ENCODE measurements around the gene RNU1-2. TPM values are rescaled to one million over a fixed set of nuclear protein-coding genes. Genes with fewer than 3 reads are reported as not detected.
"Not testable (repeated sequence)": the region's sequence is repeated elsewhere in the genome, so short reads cannot be mapped to it uniquely, and the experiment has no call there.

Gene RNU1-2
- total RNA-seq, 4 donors from 2014 or later, result under 0.01 TPM; not detected in 2

DNA sequence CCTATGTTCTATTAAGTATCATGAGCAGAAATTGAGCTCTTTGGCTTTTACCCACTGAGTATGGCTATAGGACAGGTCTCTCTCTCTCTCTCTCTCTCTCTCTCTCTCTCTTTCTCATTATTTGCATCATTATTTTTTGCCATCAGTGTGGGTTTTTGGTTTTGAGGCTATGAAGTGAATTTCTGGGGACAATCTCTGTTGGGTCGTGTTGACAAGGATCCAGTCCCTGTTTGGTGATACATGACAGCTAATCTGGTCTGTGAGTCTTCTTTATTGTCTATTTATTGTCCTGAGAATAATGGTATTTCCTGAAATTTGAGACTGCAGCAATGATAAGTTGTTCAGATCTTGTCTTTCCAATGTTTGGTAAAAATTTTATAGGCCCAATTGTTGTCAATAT lies 1.9 kb downstream of the RNU1-2 start:
- intact Hi-C loops (cut with DNase I); DNase-seq (ENCODE audit: extremely low spot score); H3K9me3 ChIP-seq; H3K27ac ChIP-seq (replicated peaks in 1 of 4); H3K36me3 ChIP-seq; H3K27me3 ChIP-seq; H3K4me3 ChIP-seq: not testable (repeated sequence)
- H3K4me1 ChIP-seq, result peaks cover 3 to 11% (median 9%) of the 10 kb centered on the region in 4 donors
- 54% methylated on average over 1 of the region's 1 CpG for WGBS

DNA sequence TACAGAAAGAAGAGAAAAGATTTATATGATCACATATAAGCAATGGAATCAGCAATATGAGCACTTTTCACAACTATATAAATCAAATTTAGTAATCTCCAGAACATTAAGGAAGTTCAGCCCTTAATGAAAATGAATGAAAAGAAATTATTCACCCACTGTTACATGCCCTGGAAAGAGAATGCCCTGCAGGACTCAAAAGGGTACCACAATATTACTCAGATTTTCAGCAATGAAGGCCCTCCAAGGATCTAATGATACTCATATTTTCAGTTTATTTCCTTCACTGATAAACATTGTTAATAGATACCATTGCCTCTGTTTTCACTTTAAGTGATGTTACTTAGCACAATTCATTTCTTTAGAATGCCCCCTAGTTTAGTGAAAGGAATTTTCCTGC lies 2.5 kb downstream of the RNU1-2 start:
- DNase-seq (ENCODE audit: extremely low spot score); intact Hi-C loops (cut with DNase I): not testable (repeated sequence)
- peak overlapping the region in 1 of 4 donors; percentile 27 for H3K27ac ChIP-seq (replicated peaks in 1 of 4)

GRCh38 chr1:16899020-16899419 lies 3.2 kb downstream of the RNU1-2 start:
- H3K4me1 ChIP-seq, result peaks cover 3 to 25% (median 20%) of the 10 kb centered on the region in 4 donors
- H3K27ac ChIP-seq (replicated peaks in 1 of 4); H3K9me3 ChIP-seq; DNase-seq (ENCODE audit: extremely low spot score); H3K4me3 ChIP-seq; intact Hi-C loops (cut with DNase I); H3K36me3 ChIP-seq; H3K27me3 ChIP-seq: not testable (repeated sequence)
- WGBS, result 80% methylated on average over 2 of the region's 2 CpGs

More for the DNA sequence above, 2.5 kb downstream of the RNU1-2 start:
- peaks cover 3 to 18% (median 16%) of the 10 kb centered on the region in 4 donors for H3K4me1 ChIP-seq
- not testable (repeated sequence) for H3K36me3 ChIP-seq, H3K4me3 ChIP-seq, H3K27me3 ChIP-seq, H3K9me3 ChIP-seq

- TF ChIP-seq POLR2A (IDR thresholded peaks at IDR 0.05; ENCODE audit: low read depth), result no peak
- TF ChIP-seq EP300 (IDR thresholded peaks at IDR 0.05), result no peak
- no peaks in the 10 kb centered on the region for H3K9me3 ChIP-seq
- no peak overlapping the region for H3K27ac ChIP-seq (replicated peaks in 1 of 4)
- no peaks in the 10 kb centered on the region for H3K27me3 ChIP-seq
- H3K4me3 ChIP-seq, result no peak overlapping the region
- intact Hi-C loops (cut with DNase I), result no loop called here
- no peak for DNase-seq (ENCODE audit: extremely low spot score)
- 77% methylated on average over 2 of the region's 2 CpGs for WGBS
- H3K4me1 ChIP-seq, result peaks cover 3 to 37% (median 31%) of the 10 kb centered on the region in 4 donors
- H3K36me3 ChIP-seq, result no peaks in the 10 kb centered on the region
These were observed 5.0 kb downstream of the RNU1-2 start for GRCh38 chr1:16900751-16901150.

DNA sequence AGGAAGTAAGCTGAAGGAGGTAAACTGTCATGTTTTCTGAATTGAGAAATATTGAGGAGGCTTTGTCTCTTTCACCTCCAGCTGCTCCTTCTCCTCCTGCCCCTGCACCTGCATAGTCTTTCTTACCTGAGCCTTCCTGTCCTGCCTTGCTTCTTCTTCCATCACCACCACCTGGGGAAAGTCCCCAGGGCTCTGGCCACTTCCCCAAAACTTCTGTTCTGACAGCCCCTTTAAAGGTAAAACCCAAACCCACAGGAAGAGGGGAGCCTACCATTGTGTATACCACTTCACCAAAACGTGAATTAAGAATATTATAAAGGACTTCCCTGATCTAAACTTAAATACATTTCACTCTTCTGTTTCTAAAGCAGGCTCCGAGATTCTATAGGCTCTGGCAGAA lies 5.6 kb downstream of the RNU1-2 start:
- H3K4me3 ChIP-seq; H3K27ac ChIP-seq (replicated peaks in 1 of 4); H3K36me3 ChIP-seq; H3K27me3 ChIP-seq; intact Hi-C loops (cut with DNase I); DNase-seq (ENCODE audit: extremely low spot score); H3K9me3 ChIP-seq: not testable (repeated sequence)
- H3K4me1 ChIP-seq, result peaks cover 3 to 41% (median 35%) of the 10 kb centered on the region in 4 donors
- WGBS, result 80% methylated on average over 2 of the region's 2 CpGs

DNA sequence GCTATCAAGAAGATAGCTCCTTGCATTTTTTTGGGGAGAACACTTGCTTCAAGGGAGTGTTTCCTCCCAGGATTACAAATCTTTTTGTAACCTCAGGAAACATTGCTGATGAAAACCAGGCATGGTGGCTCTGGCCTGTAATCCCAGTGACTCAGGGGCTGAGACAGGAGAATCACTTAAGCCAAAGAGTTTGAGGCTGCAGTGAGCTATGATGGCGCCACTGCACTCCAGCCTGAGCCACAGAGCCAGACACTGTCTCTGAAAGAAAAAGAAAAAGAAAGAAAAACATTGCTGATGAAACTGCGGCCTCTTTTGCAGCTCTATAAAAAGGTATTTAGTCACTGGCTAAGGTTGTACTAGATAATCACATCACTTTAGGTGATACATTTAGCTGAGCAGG lies 7.3 kb downstream of the RNU1-2 start:
- 77% methylated on average over 2 of the region's 2 CpGs for WGBS
- peaks cover 0 to 11% (median 0%) of the 10 kb centered on the region in 4 donors for H3K9me3 ChIP-seq
- TF ChIP-seq POLR2A (IDR thresholded peaks at IDR 0.05; ENCODE audit: low read depth) (no peak), EP300 (IDR thresholded peaks at IDR 0.05) (no peak), POLR2AphosphoS5 (IDR thresholded peaks at IDR 0.05) (peak in 1 of 2 donors; percentile 11), CTCF (IDR thresholded peaks at IDR 0.05) (no peak)
- no peaks in the 10 kb centered on the region for H3K36me3 ChIP-seq
- H3K27me3 ChIP-seq, result no peaks in the 10 kb centered on the region
- intact Hi-C loops (cut with DNase I), result no loop called here
- peak overlapping the region; percentile 89 to 98 (median 94) for H3K27ac ChIP-seq (replicated peaks in 1 of 4)
- peaks cover 0 to 32% (median 29%) of the 10 kb centered on the region in 4 donors for H3K4me1 ChIP-seq
- no peak for DNase-seq (ENCODE audit: extremely low spot score)
- peak overlapping the region in 1 of 4 donors; percentile 63 for H3K4me3 ChIP-seq

GRCh38 chr1:16903458-16903796 lies 7.6 kb downstream of the RNU1-2 start:
- peak overlapping the region; percentile 89 to 98 (median 94) for H3K27ac ChIP-seq (replicated peaks in 1 of 4)
- TF ChIP-seq POLR2A (IDR thresholded peaks at IDR 0.05; ENCODE audit: low read depth) (no peak), POLR2AphosphoS5 (IDR thresholded peaks at IDR 0.05) (no peak), CTCF (IDR thresholded peaks at IDR 0.05) (no peak), EP300 (IDR thresholded peaks at IDR 0.05) (no peak)
- no peak for DNase-seq (ENCODE audit: extremely low spot score)
- peak overlapping the region; percentile 60 to 64 (median 62) for H3K4me3 ChIP-seq
- peaks cover 0 to 11% (median 0%) of the 10 kb centered on the region in 4 donors for H3K9me3 ChIP-seq
- no peaks in the 10 kb centered on the region for H3K36me3 ChIP-seq
- peaks cover 0 to 32% (median 29%) of the 10 kb centered on the region in 4 donors for H3K4me1 ChIP-seq
- intact Hi-C loops (cut with DNase I), result no loop called here
- no peaks in the 10 kb centered on the region for H3K27me3 ChIP-seq

Data from esophagus muscularis mucosa (tissue), 4 donors.